ENCODE measurements around the gene C19orf47. TPM values are rescaled to one million over a fixed set of nuclear protein-coding genes. Genes with fewer than 3 reads are reported as not detected.

Gene C19orf47
- total RNA-seq, 1 donor from 2014 or later: 10.4 TPM

- H3K27me3 ChIP-seq (ENCODE audit: control insufficient read depth, insufficient read depth, low read length): no peaks in the 10 kb centered on the region
- no peak overlapping the region for H3K4me3 ChIP-seq (ENCODE audit: low read depth, low read length)
- no peaks in the 10 kb centered on the region for H3K36me3 ChIP-seq (ENCODE audit: control insufficient read depth, insufficient read depth, low read length)
- no peak for DNase-seq (ENCODE audit: low read depth)
- no peak for TF ChIP-seq CTCF (IDR thresholded peaks at IDR 0.05; ENCODE audit: insufficient read depth, low read length, poor library complexity, severe bottlenecking)
These were observed 9.0 kb downstream of the C19orf47 start for GRCh38 chr19:40339018-40339728.

GRCh38 chr19:40337594-40337993, 10.6 kb downstream of the C19orf47 start:
- Histone ChIP-seq H3K27me3 (ENCODE audit: control insufficient read depth, insufficient read depth, low read length) (no peaks in the 10 kb centered on the region), H3K4me3 (ENCODE audit: low read depth, low read length) (no peak overlapping the region), H3K36me3 (ENCODE audit: control insufficient read depth, insufficient read depth, low read length) (no peaks in the 10 kb centered on the region)
- DNase-seq (ENCODE audit: low read depth): no peak
- no peak for TF ChIP-seq CTCF (IDR thresholded peaks at IDR 0.05; ENCODE audit: insufficient read depth, low read length, poor library complexity, severe bottlenecking)

GRCh38 chr19:40337107-40337506, 11.1 kb downstream of the C19orf47 start:
- H3K27me3 ChIP-seq (ENCODE audit: control insufficient read depth, insufficient read depth, low read length): no peaks in the 10 kb centered on the region
- H3K36me3 ChIP-seq (ENCODE audit: control insufficient read depth, insufficient read depth, low read length): no peaks in the 10 kb centered on the region
- no peak for DNase-seq (ENCODE audit: low read depth)
- no peak overlapping the region for H3K4me3 ChIP-seq (ENCODE audit: low read depth, low read length)
- TF ChIP-seq CTCF (IDR thresholded peaks at IDR 0.05; ENCODE audit: insufficient read depth, low read length, poor library complexity, severe bottlenecking): no peak

- no peak for DNase-seq (ENCODE audit: low read depth)
- TF ChIP-seq CTCF (IDR thresholded peaks at IDR 0.05; ENCODE audit: insufficient read depth, low read length, poor library complexity, severe bottlenecking): no peak
- no peaks in the 10 kb centered on the region for H3K36me3 ChIP-seq (ENCODE audit: control insufficient read depth, insufficient read depth, low read length)
- H3K4me3 ChIP-seq (ENCODE audit: low read depth, low read length): no peak overlapping the region
- H3K27me3 ChIP-seq (ENCODE audit: control insufficient read depth, insufficient read depth, low read length): no peaks in the 10 kb centered on the region
These were observed 11.6 kb downstream of the C19orf47 start for GRCh38 chr19:40336601-40336900.

- Histone ChIP-seq H3K27me3 (ENCODE audit: control insufficient read depth, insufficient read depth, low read length) (no peaks in the 10 kb centered on the region), H3K4me3 (ENCODE audit: low read depth, low read length) (no peak overlapping the region), H3K36me3 (ENCODE audit: control insufficient read depth, insufficient read depth, low read length) (no peaks in the 10 kb centered on the region)
- no peak for TF ChIP-seq CTCF (IDR thresholded peaks at IDR 0.05; ENCODE audit: insufficient read depth, low read length, poor library complexity, severe bottlenecking)
- no peak for DNase-seq (ENCODE audit: low read depth)
These were observed 12.2 kb downstream of the C19orf47 start for GRCh38 chr19:40335855-40336600.
